MM.1S (cell line): ENCODE measurements around the gene TANC1.

Experiments
- EZH2 ChIP-seq: fragments of 300-600 bp; sonication (generic); optimal IDR thresholded peaks from 2 replicates; pipeline ENCODE3; 2017; ENCODE audit warnings: low read depth, mild to moderate bottlenecking, antibody characterized with exemption, low read length, mixed read lengths
- EZH2phosphoT487 ChIP-seq: fragments of 300-600 bp; sonication (generic); IDR thresholded peaks from 2 replicates; pipeline ENCODE4 v1.6.1; 2018; ENCODE audit warnings: antibody characterized with exemption, low read length
- TF ChIP-seq, protein P1 (sequence below): fragments of 300-600 bp; sonication (generic); IDR thresholded peaks from 2 replicates; pipeline ENCODE4 v1.5.1; 2016; ENCODE audit warnings: antibody characterized with exemption, low read length, mixed read lengths

GRCh38 chr2:159275111-159275510 is 306.7 kb downstream of the TANC1 start:
- TF ChIP-seq, protein P1, sequence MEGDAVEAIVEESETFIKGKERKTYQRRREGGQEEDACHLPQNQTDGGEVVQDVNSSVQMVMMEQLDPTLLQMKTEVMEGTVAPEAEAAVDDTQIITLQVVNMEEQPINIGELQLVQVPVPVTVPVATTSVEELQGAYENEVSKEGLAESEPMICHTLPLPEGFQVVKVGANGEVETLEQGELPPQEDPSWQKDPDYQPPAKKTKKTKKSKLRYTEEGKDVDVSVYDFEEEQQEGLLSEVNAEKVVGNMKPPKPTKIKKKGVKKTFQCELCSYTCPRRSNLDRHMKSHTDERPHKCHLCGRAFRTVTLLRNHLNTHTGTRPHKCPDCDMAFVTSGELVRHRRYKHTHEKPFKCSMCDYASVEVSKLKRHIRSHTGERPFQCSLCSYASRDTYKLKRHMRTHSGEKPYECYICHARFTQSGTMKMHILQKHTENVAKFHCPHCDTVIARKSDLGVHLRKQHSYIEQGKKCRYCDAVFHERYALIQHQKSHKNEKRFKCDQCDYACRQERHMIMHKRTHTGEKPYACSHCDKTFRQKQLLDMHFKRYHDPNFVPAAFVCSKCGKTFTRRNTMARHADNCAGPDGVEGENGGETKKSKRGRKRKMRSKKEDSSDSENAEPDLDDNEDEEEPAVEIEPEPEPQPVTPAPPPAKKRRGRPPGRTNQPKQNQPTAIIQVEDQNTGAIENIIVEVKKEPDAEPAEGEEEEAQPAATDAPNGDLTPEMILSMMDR = no peak
- TF ChIP-seq EZH2 (no peak), EZH2phosphoT487 (no peak)
